Measurements from ENCODE around the gene LMO1. TPM values are rescaled to one million over a fixed set of nuclear protein-coding genes. Genes with fewer than 3 reads are reported as not detected.

Gene LMO1
- total and polyA plus RNA-seq, 12 donors: 0.22 to 2.5 (median 1.2) TPM; not detected in 6

DNA sequence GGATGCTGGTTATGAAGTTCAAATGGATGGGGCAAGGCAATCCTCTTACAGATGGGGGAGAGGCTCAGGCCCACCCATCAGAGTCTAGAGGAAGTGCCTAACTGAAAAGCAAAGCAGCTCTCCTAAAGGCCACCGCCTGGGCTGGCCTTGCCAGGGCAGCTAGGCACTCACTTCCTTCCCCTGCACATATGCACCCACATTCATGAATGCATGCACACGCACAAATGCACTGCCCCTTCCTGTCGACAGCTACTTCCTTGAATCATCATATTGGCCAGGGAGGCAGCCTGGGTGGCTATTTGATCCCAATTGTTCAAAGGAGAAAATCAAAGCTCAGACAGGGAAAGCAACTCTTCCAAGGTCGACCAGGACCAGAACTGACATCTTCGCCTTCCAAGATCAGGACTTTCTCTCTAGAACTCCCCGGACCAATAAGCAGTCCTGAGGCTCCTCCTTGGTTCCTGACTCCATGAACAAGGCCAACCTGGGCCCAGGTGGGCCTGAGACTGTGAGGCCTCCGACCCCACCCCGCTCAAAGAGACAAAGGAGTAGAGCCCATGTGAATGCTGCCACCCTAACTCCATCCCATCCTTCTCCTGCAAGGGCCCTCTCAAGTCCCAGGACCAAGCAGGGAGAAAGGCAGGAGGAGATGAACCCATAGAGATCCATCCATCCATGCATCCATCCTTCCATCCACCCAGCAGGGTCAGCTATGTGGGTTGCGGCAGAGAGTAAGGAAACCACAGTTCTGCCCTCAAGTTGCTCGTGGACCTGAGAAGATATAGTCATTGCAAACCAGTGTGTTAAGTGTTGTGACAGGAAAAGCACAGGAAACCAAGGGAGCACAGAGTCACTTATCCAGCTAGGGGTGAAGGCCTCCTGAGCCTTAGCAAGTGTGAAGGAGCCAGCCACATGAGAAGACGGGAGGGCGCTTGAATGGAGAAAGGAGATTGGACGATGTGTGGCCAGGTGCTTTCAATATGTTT is 35.4 kb upstream of the LMO1 start:
- Histone ChIP-seq H3K9me3 (replicated peaks in 1 of 3) (no peaks in the 10 kb centered on the region), H3K4me1 (replicated peaks in 1 of 2) (no peaks in the 10 kb centered on the region), H3K27ac (no peak overlapping the region), H3K36me3 (replicated peaks in 1 of 2) (no peaks in the 10 kb centered on the region), H3K27me3 (no peaks in the 10 kb centered on the region), H3K4me3 (no peak overlapping the region)
- intact Hi-C loops (cut with DNase I): no loop called here
- 81 to 90% (median 86%) methylated on average over 9 to 13 of the region's 13 CpGs for WGBS, 4 donors
- DNase-seq: no peak
- TF ChIP-seq, protein P1, sequence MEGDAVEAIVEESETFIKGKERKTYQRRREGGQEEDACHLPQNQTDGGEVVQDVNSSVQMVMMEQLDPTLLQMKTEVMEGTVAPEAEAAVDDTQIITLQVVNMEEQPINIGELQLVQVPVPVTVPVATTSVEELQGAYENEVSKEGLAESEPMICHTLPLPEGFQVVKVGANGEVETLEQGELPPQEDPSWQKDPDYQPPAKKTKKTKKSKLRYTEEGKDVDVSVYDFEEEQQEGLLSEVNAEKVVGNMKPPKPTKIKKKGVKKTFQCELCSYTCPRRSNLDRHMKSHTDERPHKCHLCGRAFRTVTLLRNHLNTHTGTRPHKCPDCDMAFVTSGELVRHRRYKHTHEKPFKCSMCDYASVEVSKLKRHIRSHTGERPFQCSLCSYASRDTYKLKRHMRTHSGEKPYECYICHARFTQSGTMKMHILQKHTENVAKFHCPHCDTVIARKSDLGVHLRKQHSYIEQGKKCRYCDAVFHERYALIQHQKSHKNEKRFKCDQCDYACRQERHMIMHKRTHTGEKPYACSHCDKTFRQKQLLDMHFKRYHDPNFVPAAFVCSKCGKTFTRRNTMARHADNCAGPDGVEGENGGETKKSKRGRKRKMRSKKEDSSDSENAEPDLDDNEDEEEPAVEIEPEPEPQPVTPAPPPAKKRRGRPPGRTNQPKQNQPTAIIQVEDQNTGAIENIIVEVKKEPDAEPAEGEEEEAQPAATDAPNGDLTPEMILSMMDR (IDR thresholded peaks at IDR 0.05): no peak
- no peak for TF ChIP-seq POLR2A (IDR thresholded peaks at IDR 0.05)

DNA sequence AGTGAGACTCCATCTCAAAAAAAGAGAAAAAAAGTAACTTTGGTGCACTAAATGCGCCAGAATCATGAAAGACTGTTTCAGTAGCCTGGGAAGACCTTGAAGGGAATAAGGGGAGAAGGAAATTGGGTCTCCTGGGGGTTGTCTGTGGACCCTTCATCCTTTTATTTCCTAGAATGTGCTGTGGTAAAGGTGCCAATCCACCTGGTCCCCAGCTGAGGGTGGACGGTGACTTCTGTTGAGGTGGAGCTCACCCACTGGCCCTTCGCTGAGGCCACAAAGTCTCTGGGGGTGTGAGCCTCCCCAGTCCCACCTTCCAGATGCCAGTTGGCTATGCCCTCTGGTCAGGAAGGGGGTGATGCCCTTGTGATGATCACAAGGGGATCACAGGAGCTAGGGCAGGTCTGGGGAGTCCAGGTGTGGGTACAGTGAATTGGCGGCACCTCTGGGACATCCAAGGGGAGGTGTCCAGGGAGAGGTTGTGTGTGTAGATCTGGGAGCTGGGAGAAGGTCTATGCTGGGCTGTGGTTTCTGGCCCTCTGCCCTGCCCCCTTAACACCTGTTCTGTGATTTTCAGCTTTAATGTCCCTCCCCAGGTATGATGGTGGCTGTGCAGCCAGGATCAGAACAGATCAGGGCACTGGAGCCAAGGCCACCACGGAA is 34.2 kb upstream of the LMO1 start:
- WGBS, 4 donors: 88 to 94% (median 90%) methylated on average over 4 to 5 of the region's 5 CpGs
- intact Hi-C loops (cut with DNase I): no loop called here
- no peaks in the 10 kb centered on the region for H3K4me1 ChIP-seq (replicated peaks in 1 of 2)
- no peak overlapping the region for H3K27ac ChIP-seq
- no peaks in the 10 kb centered on the region for H3K9me3 ChIP-seq (replicated peaks in 1 of 3)
- no peaks in the 10 kb centered on the region for H3K36me3 ChIP-seq (replicated peaks in 1 of 2)
- no peaks in the 10 kb centered on the region for H3K27me3 ChIP-seq
- peak in 1 of 7 donors; percentile 18 for DNase-seq
- TF ChIP-seq POLR2A (IDR thresholded peaks at IDR 0.05): no peak
- TF ChIP-seq, protein P1 (IDR thresholded peaks at IDR 0.05): no peak
- H3K4me3 ChIP-seq: no peak overlapping the region

DNA sequence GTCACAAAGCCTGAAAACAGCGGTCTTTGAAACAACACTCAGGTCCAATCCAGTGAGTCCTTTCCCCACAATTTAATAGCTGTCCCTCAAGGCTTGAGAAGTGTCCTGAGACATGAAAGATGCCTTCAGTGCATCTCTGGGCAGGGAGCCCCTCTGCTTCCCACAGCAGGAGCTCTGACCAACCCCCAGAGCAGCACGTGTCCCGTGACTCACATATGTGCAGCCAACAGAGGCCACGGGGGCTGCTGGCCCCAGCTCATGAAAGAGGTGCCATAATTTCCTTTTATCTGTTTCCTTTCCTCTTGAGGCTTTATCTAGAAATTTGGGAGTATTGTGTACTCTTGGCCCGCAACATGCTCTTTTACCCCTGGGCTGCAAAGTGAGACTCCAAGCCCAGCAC is 33.2 kb upstream of the LMO1 start:
- Histone ChIP-seq H3K27me3 (no peaks in the 10 kb centered on the region), H3K9me3 (replicated peaks in 1 of 3) (no peaks in the 10 kb centered on the region), H3K36me3 (replicated peaks in 1 of 2) (no peaks in the 10 kb centered on the region), H3K27ac (no peak overlapping the region), H3K4me3 (no peak overlapping the region), H3K4me1 (replicated peaks in 1 of 2) (no peaks in the 10 kb centered on the region)
- TF ChIP-seq POLR2A (IDR thresholded peaks at IDR 0.05): no peak
- TF ChIP-seq, protein P1 (IDR thresholded peaks at IDR 0.05): no peak
- DNase-seq: peak in 1 of 7 donors; percentile 27
- intact Hi-C loops (cut with DNase I): no loop called here
- 75 to 90% (median 77%) methylated on average over 2 to 5 of the region's 5 CpGs for whole genome bisulfite sequencing, 4 donors

DNA sequence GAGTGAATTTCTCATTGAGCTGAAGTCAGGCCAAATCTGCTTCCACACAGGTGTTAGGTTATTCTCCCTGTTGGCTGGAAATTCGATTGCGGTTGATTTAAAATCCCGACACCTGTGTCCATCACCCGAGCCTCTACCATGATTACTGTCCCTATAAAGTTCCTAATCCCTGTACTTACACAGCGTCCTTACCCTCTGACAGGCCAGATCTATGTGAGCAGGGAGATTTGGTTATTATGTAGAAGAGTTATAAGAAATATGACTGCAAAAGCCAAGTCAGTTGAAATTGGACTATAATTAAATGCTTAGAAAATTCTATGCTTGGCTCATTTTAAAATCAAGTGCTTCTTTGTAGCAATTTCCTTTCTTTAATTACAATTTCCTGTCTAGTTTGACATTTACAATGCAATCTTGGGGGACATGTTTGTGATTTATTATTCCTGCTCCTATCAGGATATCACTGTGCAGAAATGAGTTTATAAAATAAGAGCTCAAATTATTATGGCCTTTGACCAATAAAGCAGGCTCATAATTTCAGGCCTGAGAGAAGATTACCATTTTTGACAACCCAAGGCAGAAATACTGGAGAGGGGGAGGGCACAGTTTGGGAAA is 32.5 kb upstream of the LMO1 start:
- H3K36me3 ChIP-seq (replicated peaks in 1 of 2): no peaks in the 10 kb centered on the region
- no peak for DNase-seq
- no peaks in the 10 kb centered on the region for H3K4me1 ChIP-seq (replicated peaks in 1 of 2)
- H3K27ac ChIP-seq: no peak overlapping the region
- TF ChIP-seq, protein P1 (IDR thresholded peaks at IDR 0.05): no peak
- no peak for TF ChIP-seq POLR2A (IDR thresholded peaks at IDR 0.05)
- H3K9me3 ChIP-seq (replicated peaks in 1 of 3): no peaks in the 10 kb centered on the region
- H3K27me3 ChIP-seq: no peaks in the 10 kb centered on the region
- H3K4me3 ChIP-seq: no peak overlapping the region
- intact Hi-C loops (cut with DNase I): no loop called here
- WGBS, 4 donors: 74 to 85% (median 81%) methylated on average over 5 of the region's 5 CpGs
